Bronchial epithelial cell (primary cell): Measurements from ENCODE around the gene ACSL5. TPM values are rescaled to one million over a fixed set of nuclear protein-coding genes. Genes with fewer than 3 reads are reported as not detected.

Experiments
- DNase-seq: peaks from one replicate; pipeline ENCODE4 v3.0.0-alpha.2; 2010; ENCODE audit warnings: low read depth
- FAIRE-seq: peaks from 2 replicates; lab custom pipeline; 2011; peaks lifted over from hg19 to GRCh38; lab: Jason Lieb, UNC
- H3K27me3 ChIP-seq: 2 replicates; pipeline ENCODE4 v1.5.1; 2011; ENCODE audit warnings: low read length; ENCODE audit not compliant: control insufficient read depth, insufficient read depth
- H3K36me3 ChIP-seq: 2 replicates; pipeline ENCODE4 v1.5.1; 2011; ENCODE audit warnings: low read length; ENCODE audit not compliant: control insufficient read depth, insufficient read depth
- H3K4me3 ChIP-seq: 2 replicates; pipeline ENCODE4 v1.5.1; 2011; ENCODE audit warnings: mild to moderate bottlenecking, low read depth, low read length, control low read depth
- CTCF ChIP-seq: IDR thresholded peaks from 2 replicates; pipeline ENCODE4 v1.5.1; 2011; ENCODE audit warnings: mild to moderate bottlenecking, moderate library complexity, low read length, control low read depth, inconsistent platforms; ENCODE audit not compliant: insufficient read depth, severe bottlenecking
- total RNA-seq: library from RNA; depleted of rRNA; stranded (reverse); fragments of >200 nt; gene quantifications from 2 replicates; pipeline ENCODE4 v1.2.1, GENCODE V29; 2014

The ACSL5 gene
- total RNA-seq, 1 donor from 2014 or later, result under 0.01 TPM

GRCh38 chr10:112338957-112339356 is 35.0 kb upstream of the ACSL5 start:
- H3K36me3 ChIP-seq, result no peaks in the 10 kb centered on the region
- no peak for FAIRE-seq
- no peaks in the 10 kb centered on the region for H3K27me3 ChIP-seq
- H3K4me3 ChIP-seq, result no peak overlapping the region
- TF ChIP-seq CTCF, result no peak
- no peak for DNase-seq

GRCh38 chr10:112340601-112341000 is 33.3 kb upstream of the ACSL5 start:
- FAIRE-seq (no peak), DNase-seq (no peak)
- Histone ChIP-seq H3K4me3 (no peak overlapping the region), H3K36me3 (no peaks in the 10 kb centered on the region), H3K27me3 (no peaks in the 10 kb centered on the region)
- no peak for TF ChIP-seq CTCF

GRCh38 chr10:112343056-112343806 is 30.7 kb upstream of the ACSL5 start:
- no peaks in the 10 kb centered on the region for H3K36me3 ChIP-seq
- no peak for TF ChIP-seq CTCF
- no peak for FAIRE-seq

GRCh38 chr10:112344261-112344660 is 29.7 kb upstream of the ACSL5 start:
- no peak for DNase-seq
- no peaks in the 10 kb centered on the region for H3K36me3 ChIP-seq
- peak; percentile 13 for FAIRE-seq
- no peak for TF ChIP-seq CTCF
- H3K4me3 ChIP-seq, result no peak overlapping the region
- H3K27me3 ChIP-seq, result no peaks in the 10 kb centered on the region

More at GRCh38 chr10:112343056-112343806, 30.7 kb upstream of the ACSL5 start:
- Histone ChIP-seq H3K4me3 (no peak overlapping the region), H3K27me3 (no peaks in the 10 kb centered on the region)
- DNase-seq, result no peak

- FAIRE-seq, result no peak
Observed at GRCh38 chr10:112345202-112345601, 28.7 kb upstream of the ACSL5 start.

More at GRCh38 chr10:112345202-112345601, 28.7 kb upstream of the ACSL5 start:
- H3K36me3 ChIP-seq, result no peaks in the 10 kb centered on the region
- H3K4me3 ChIP-seq, result no peak overlapping the region
- no peak for DNase-seq
- TF ChIP-seq CTCF, result no peak
- no peaks in the 10 kb centered on the region for H3K27me3 ChIP-seq
